Left ventricle myocardium superior (tissue), 1 donor: ENCODE results near the gene EPRS1. TPM values are rescaled to one million over a fixed set of nuclear protein-coding genes. Genes with fewer than 3 reads are reported as not detected.

Experiments used
- total RNA-seq: library from RNA; stranded (reverse); fragmentation: NEBNext Ultra II Directional; extraction: Animal tissue kit (Norgen Biotek cat#: 25700); gene quantifications from one replicate; pipeline ENCODE4 v1.2.1, GENCODE V29; 2021
- donor health status: DM: no; HTN: yes; CAD: no; lungs with severe emphysema.

Gene EPRS1
- total RNA-seq, 1 donor from 2014 or later = 62.9 TPM

Other genes starting within 250 kb of the EPRS1 start
- 0.42 TPM for gene SLC30A10, start 117.9 kb downstream of the EPRS1 start, total RNA-seq
- 17.6 TPM for gene BPNT1, start 43.3 kb upstream of the EPRS1 start, total RNA-seq
- gene IARS2, start 47.6 kb upstream of the EPRS1 start, total RNA-seq = 92.0 TPM
- 25.9 TPM for gene RAB3GAP2, start 225.9 kb upstream of the EPRS1 start, total RNA-seq